ENCODE measurements around the gene THSD4. TPM values are rescaled to one million over a fixed set of nuclear protein-coding genes. Genes with fewer than 3 reads are reported as not detected.

The THSD4 gene
- total and polyA plus RNA-seq, 9 of the 15 experiments (the other 6 are each of a cell fraction or from before 2014, with no cell fraction given) = 0.04 TPM; not detected in 5

DNA sequence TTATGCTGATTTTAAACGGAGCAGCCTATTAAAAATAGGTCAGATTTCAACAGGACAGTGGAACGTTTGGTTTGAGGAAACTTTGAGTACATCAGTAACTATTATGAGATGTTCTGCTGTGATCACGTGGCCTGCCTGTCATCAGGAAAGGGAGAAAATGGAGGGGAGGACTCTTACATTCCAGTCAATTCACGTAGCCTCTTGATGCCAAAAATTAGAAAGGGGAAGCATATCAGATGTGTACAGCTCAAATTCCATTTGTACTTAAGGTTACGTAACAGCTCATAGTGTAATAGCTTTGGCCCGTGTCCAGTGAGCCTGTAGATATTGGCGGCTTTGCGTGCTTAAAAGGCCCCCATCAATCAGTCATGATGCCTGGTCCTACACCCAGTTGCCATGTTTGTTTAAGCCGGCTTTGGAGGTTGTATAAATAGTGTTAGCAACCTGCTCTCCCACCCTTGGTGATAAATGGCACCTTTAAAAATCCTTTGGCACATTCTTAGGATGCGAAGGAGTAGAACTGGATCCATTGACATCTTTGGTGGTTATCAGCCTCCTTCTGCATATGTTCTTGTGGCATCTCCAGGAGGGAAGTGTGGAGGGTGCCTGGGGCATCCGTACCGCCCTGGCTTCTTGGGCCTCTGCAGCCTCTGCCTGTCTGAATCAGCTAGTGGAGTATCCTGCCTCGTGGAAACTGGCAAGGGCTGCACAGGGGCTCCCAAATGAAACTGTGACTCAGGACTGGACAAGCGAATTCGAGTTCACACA is 163.9 kb downstream of the THSD4 start:
- TF ChIP-seq TAF15 (IDR thresholded peaks at IDR 0.05; ENCODE audit: low read depth, low read length) (no peak), CEBPG (CRISPR knock-in tag; IDR thresholded peaks at IDR 0.05) (no peak), CEBPG (tag; conservative IDR thresholded peaks at IDR 0.05 in 1 of 2, IDR thresholded peaks at IDR 0.05 in 1 of 2) (0 out of 4 replicates have a peak, but pooled peaks of 1 of the 2 experiments have one; percentile 50), MBD2 (IDR thresholded peaks at IDR 0.05; ENCODE audit: borderline replicate concordance, low read depth) (no peak), CEBPB (tag; IDR thresholded peaks at IDR 0.05) (0 out of 2 replicates have a peak, but pooled peaks have one; percentile 16), ZKSCAN8 (CRISPR knock-in tag; IDR thresholded peaks at IDR 0.05) (0 out of 2 replicates have a peak, but pooled peaks have one; percentile 55)
- TF ChIP-seq, protein P1, sequence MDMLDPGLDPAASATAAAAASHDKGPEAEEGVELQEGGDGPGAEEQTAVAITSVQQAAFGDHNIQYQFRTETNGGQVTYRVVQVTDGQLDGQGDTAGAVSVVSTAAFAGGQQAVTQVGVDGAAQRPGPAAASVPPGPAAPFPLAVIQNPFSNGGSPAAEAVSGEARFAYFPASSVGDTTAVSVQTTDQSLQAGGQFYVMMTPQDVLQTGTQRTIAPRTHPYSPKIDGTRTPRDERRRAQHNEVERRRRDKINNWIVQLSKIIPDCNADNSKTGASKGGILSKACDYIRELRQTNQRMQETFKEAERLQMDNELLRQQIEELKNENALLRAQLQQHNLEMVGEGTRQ (CRISPR knock-in tag; IDR thresholded peaks at IDR 0.05) = peak; percentile 20; the same call in 1 of the 2 replicates
- Histone ChIP-seq H3K4me2 (ENCODE audit: insufficient read depth, low read length) (no peak overlapping the region), H3K27me3 (ENCODE audit: control insufficient read depth in 2 of 2, insufficient read depth in 2 of 2, low read length in 2 of 2) (peaks cover 0 to 8% of the 10 kb centered on the region in 2 experiments; a peak in 3 of 5 replicates), H2AFZ (ENCODE audit: low read depth, low read length) (no peak overlapping the region), H3K79me2 (ENCODE audit: control insufficient read depth, insufficient read depth, low read length) (no peaks in the 10 kb centered on the region), H3K27ac (ENCODE audit: extremely low read depth, low read depth, low read length) (no peak overlapping the region), H3K9ac (ENCODE audit: insufficient read depth in 1 of 2, low read depth in 2 of 2, low read length in 2 of 2) (no peak overlapping the region), H3K36me3 (ENCODE audit: control insufficient read depth, insufficient read depth, low read length) (no peaks in the 10 kb centered on the region), H3K4me1 (replicated peaks in 1 of 2; ENCODE audit: control insufficient read depth in 2 of 2, insufficient read depth in 2 of 2, low read length in 2 of 2) (no peaks in the 10 kb centered on the region), H3K9me1 (ENCODE audit: control insufficient read depth, insufficient read depth, low read length) (no peaks in the 10 kb centered on the region), H3K4me3 (no peak overlapping the region), H3K9me3 (replicated peaks; ENCODE audit: control insufficient read depth, insufficient read depth, low read depth, low read length) (no peaks in the 10 kb centered on the region), H4K20me1 (replicated peaks; ENCODE audit: control insufficient read depth, insufficient read depth, low read length) (no peaks in the 10 kb centered on the region)
- WGBS (ENCODE audit: insufficient coverage, low coverage, missing lambda C conversion rate) = 3% methylated on average over 15 of the region's 15 CpGs
- DNase-seq (ENCODE audit: extremely low read depth in 1 of 4, low spot score in 3 of 4) (no peak), FAIRE-seq (no peak), ATAC-seq (no peak)
- intact Hi-C loops (cut with micrococcal nuclease) (no loop called here), in situ Hi-C loops (cut with MboI) (no loop called here)
- ChIA-PET POLR2A (no interaction called here), CTCF (ENCODE audit: low intra/inter-chr PET ratio) (no interaction called here)
- no TSS peak for BruUV-seq (replicated peaks)
